Subcutaneous abdominal adipose tissue (tissue), 5 donors: Measurements from ENCODE around the gene S100Z.
"Not testable (repeated sequence)": the region's sequence is repeated elsewhere in the genome, so short reads cannot be mapped to it uniquely, and the experiment has no call there.

Source experiments
- H3K27ac ChIP-seq: one replicate; pipeline ENCODE4 v1.7.0; 2013; ENCODE audit warnings: low read depth, mild to moderate bottlenecking, inconsistent platforms, low read length, moderate library complexity
- H3K27me3 ChIP-seq, 5 donors: one replicate each; pipeline ENCODE4 v1.7.0; 2013; ENCODE audit warnings: low read length in 5 of 5, inconsistent platforms in 1 of 5; ENCODE audit not compliant: control insufficient read depth in 5 of 5, insufficient read depth in 4 of 5
- H3K36me3 ChIP-seq, 5 donors: one replicate each; pipeline ENCODE4 v1.7.0; 2013; ENCODE audit warnings: low read length in 5 of 5; ENCODE audit not compliant: control insufficient read depth in 5 of 5, insufficient read depth in 5 of 5
- H3K4me1 ChIP-seq, 5 donors: one replicate each; pipeline ENCODE4 v1.7.0; 2013; ENCODE audit warnings: low read length in 5 of 5, mild to moderate bottlenecking in 3 of 5, moderate library complexity in 1 of 5; ENCODE audit not compliant: control insufficient read depth in 5 of 5, insufficient read depth in 5 of 5
- H3K4me3 ChIP-seq, 5 donors: one replicate each; pipeline ENCODE4 v1.7.0; 2013; ENCODE audit warnings: low read length in 5 of 5, low read depth in 1 of 5
- H3K9ac ChIP-seq, 5 donors: one replicate each; pipeline ENCODE4 v1.7.0; 2013; ENCODE audit warnings: low read length in 5 of 5, mild to moderate bottlenecking in 4 of 5, moderate library complexity in 3 of 5
- H3K9me3 ChIP-seq, 5 donors: one replicate each; pipeline ENCODE4 v1.7.0; 2013; ENCODE audit warnings: low read length in 5 of 5; ENCODE audit not compliant: control insufficient read depth in 5 of 5
- donor health status: healthy.
- donor health status: healthy.
- donor health status: healthy.
- donor health status: healthy.
- donor health status: healthy.

Gene S100Z

DNA sequence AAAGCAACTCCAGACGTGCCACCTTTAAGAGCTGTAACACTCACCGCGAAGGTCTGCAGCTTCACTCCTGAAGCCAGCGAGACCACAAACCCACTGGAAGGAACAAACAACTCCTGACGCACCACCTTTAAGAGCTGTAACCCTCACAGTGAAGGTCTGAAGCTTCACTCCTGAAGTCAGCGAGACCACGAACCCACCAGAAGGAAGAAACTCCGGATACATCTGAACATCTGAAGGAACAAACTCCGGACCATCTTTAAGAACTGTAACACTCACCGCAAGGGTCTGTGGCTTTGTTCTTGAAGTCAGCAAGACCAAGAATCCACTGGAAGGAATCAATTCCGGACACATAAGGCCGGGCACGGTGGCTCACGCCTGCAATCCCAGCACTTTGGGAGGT, 64.9 kb downstream of the S100Z start:
- H3K4me1 ChIP-seq = peaks cover 0 to 13% (median 0%) of the 10 kb centered on the region in 5 donors
- not testable (repeated sequence) for H3K9me3 ChIP-seq, H3K27ac ChIP-seq, H3K36me3 ChIP-seq, H3K4me3 ChIP-seq, H3K9ac ChIP-seq, H3K27me3 ChIP-seq

- Histone ChIP-seq H3K27ac (no peak overlapping the region), H3K27me3 (no peaks in the 10 kb centered on the region), H3K9me3 (peaks cover 0 to 3% (median 2%) of the 10 kb centered on the region in 5 donors), H3K4me3 (no peak overlapping the region), H3K4me1 (peaks cover 0 to 10% (median 0%) of the 10 kb centered on the region in 5 donors), H3K9ac (no peak overlapping the region), H3K36me3 (no peaks in the 10 kb centered on the region)
These were observed 68.7 kb downstream of the S100Z start for GRCh38 chr5:76918539-76918938.

- Histone ChIP-seq H3K4me1 (peaks cover 0 to 6% (median 0%) of the 10 kb centered on the region in 5 donors), H3K27ac (no peak overlapping the region), H3K27me3 (no peaks in the 10 kb centered on the region), H3K9ac (no peak overlapping the region), H3K4me3 (no peak overlapping the region), H3K9me3 (peaks cover 0 to 2% (median 0%) of the 10 kb centered on the region in 5 donors), H3K36me3 (no peaks in the 10 kb centered on the region)
These were observed 70.7 kb downstream of the S100Z start for GRCh38 chr5:76920491-76920890.

GRCh38 chr5:76926329-76927105, 76.7 kb downstream of the S100Z start:
- no peaks in the 10 kb centered on the region for H3K4me1 ChIP-seq
- H3K36me3 ChIP-seq = no peaks in the 10 kb centered on the region
- H3K27me3 ChIP-seq = no peaks in the 10 kb centered on the region
- H3K9me3 ChIP-seq = no peaks in the 10 kb centered on the region
- H3K27ac ChIP-seq = no peak overlapping the region
- H3K4me3 ChIP-seq = no peak overlapping the region
- no peak overlapping the region for H3K9ac ChIP-seq

DNA sequence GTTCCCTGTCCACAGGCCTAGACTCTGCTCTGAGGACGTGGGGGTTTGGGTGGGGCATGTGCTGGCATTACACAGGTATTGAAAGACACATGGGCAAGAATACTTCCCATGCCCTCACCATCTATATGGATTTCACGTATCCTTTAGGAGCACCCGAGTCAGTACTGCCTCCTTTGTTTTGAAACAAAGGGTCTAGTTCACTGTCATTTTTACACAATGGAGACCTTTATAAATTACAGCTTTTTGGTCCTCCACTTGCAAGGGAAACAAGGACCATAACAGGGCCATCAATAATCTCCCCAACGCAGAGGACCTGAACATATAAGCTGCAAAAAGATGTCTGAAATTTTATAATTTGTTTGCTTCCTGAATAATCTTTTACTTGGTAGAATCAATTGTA, 78.1 kb downstream of the S100Z start:
- Histone ChIP-seq H3K4me1 (no peaks in the 10 kb centered on the region), H3K4me3 (no peak overlapping the region), H3K9me3 (no peaks in the 10 kb centered on the region), H3K27ac (no peak overlapping the region), H3K36me3 (no peaks in the 10 kb centered on the region), H3K9ac (no peak overlapping the region), H3K27me3 (no peaks in the 10 kb centered on the region)

DNA sequence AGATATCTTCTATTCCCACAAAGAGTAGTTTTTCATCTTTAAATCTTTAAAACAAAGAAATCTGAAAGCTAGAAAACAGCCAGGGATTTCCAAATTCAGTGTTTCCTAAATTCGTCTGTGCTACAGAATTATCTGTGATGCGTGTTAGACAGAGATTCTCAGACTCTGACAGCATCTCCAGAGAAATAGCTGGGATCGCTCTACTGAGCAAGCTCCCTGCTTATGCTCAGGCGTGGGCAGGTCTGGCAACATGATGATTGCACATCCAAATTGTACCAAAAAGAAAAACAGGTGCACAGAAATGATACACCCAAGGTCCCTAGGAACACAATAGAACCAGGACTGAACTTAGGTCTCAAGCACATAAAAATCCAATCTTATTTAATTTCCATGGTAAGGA, 80.3 kb downstream of the S100Z start:
- Histone ChIP-seq H3K9me3 (peaks cover 0 to 4% (median 0%) of the 10 kb centered on the region in 5 donors), H3K4me3 (no peak overlapping the region), H3K27me3 (no peaks in the 10 kb centered on the region), H3K9ac (no peak overlapping the region), H3K27ac (no peak overlapping the region), H3K36me3 (no peaks in the 10 kb centered on the region), H3K4me1 (no peaks in the 10 kb centered on the region)

DNA sequence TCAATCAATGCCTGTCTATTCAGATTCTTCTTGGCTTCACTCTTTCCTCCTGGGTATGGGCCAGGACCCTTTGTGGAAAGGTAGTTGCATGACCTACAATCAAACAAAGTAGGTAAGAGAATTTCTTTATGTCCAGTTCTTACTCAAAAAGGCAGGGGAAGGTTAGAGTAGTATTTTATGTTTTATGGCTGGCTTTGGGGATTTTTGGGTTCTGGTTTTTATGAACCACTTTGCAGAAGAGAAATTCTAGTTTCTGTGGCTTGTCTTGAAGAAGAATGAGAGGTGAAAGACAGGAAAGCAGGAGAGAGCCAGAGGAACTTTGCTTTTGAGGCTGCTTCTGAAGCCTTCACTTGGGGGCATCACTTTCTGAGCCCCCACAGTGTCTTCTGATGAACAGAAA, 88.4 kb downstream of the S100Z start:
- peaks cover 0 to 3% (median 0%) of the 10 kb centered on the region in 5 donors for H3K4me1 ChIP-seq
- H3K36me3 ChIP-seq = no peaks in the 10 kb centered on the region
- H3K9me3 ChIP-seq = peaks cover 0 to 4% (median 0%) of the 10 kb centered on the region in 5 donors
- H3K27me3 ChIP-seq = no peaks in the 10 kb centered on the region
- H3K4me3 ChIP-seq = no peak overlapping the region
- H3K27ac ChIP-seq = no peak overlapping the region
- H3K9ac ChIP-seq = no peak overlapping the region

DNA sequence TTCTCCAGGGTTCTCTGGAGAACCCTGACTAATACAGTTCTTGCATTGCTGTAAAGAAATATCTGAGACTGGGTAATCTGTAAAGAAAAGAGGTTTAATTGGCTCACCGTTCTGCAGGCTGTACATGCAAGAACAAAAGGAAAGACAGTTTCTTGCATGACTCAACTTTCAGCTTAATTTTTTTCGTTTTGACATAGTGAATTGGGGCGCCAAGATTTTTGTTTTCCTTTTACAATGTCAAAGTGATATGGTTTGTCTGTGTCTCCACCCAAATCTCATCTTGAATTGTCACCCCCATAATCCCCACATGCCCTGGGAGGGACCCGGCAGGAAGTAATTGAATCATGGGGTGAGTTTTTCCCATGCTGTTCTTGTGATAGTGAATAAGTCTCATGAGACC, 91.2 kb downstream of the S100Z start:
- Histone ChIP-seq H3K36me3 (no peaks in the 10 kb centered on the region), H3K27me3 (no peaks in the 10 kb centered on the region), H3K9me3 (no peaks in the 10 kb centered on the region), H3K27ac (no peak overlapping the region), H3K9ac (no peak overlapping the region), H3K4me3 (no peak overlapping the region), H3K4me1 (peaks cover 0 to 22% (median 0%) of the 10 kb centered on the region in 5 donors)

DNA sequence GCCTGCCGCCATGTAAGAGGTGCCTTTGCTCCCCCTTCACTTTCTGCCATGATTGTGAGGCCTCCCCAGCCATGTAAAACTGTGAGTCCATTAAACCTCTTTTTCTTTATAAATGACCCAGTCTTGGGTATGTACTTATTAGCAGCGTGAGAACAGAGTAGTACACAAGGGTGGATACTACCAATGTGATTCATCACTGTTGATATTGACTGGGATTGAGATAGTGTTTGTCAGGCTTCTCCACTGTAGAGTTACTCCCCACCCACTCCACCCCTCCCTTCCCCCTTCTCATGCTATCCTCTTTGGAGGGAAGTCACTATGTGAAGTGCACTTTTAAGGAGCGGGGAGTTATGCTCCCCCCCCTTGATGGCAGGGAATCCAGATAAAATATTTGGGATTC, 91.6 kb downstream of the S100Z start:
- Histone ChIP-seq H3K4me3 (no peak overlapping the region), H3K27me3 (no peaks in the 10 kb centered on the region), H3K9ac (no peak overlapping the region), H3K36me3 (no peaks in the 10 kb centered on the region), H3K4me1 (peaks cover 0 to 27% (median 0%) of the 10 kb centered on the region in 5 donors), H3K27ac (no peak overlapping the region), H3K9me3 (no peaks in the 10 kb centered on the region)

- Histone ChIP-seq H3K27ac (no peak overlapping the region), H3K36me3 (no peaks in the 10 kb centered on the region), H3K9ac (no peak overlapping the region), H3K4me1 (peaks cover 0 to 31% (median 0%) of the 10 kb centered on the region in 5 donors), H3K9me3 (no peaks in the 10 kb centered on the region), H3K27me3 (no peaks in the 10 kb centered on the region), H3K4me3 (no peak overlapping the region)
These were observed 92.8 kb downstream of the S100Z start for GRCh38 chr5:76942581-76942980.
